SK-N-SH (cell line): ENCODE measurements around the gene PLCG2. TPM values are rescaled to one million over a fixed set of nuclear protein-coding genes. Genes with fewer than 3 reads are reported as not detected.

ENCODE experiments used
- CTCF ChIA-PET: fragments of 300-600, 350-600 bp; formaldehyde crosslinking; extraction: SDS; loops from one replicate; lab custom pipeline; 2021; lab: Yijun Ruan, JAX
- POLR2A ChIA-PET: fragments of 350-600 bp; sonication (Branson Sonifier 250); formaldehyde crosslinking; extraction: SDS; loops from one replicate; lab custom pipeline; 2020; ENCODE audit warnings: antibody characterized with exemption, inconsistent platforms; lab: Yijun Ruan, JAX
- DNase-seq: peaks from one replicate; pipeline ENCODE4 v3.0.0; 2012
- H2AFZ ChIP-seq: fragments of 200-600 bp; sonication (generic); 2 replicates; pipeline ENCODE4 v1.8.1; 2016; ENCODE audit warnings: antibody characterized with exemption, mild to moderate bottlenecking, low read depth
- H3F3A ChIP-seq: fragments of 200-600 bp; sonication (generic); replicated peaks from 2 replicates; pipeline ENCODE3; 2016; ENCODE audit warnings: antibody characterized with exemption, mild to moderate bottlenecking; ENCODE audit not compliant: insufficient read depth
- H3K27ac ChIP-seq, 2 experiments: fragments of 200-500 bp in 1 of 2; fragments of 200-600 bp in 1 of 2; sonication (Bioruptor generic) in 1 of 2; sonication (generic), shearing (Covaris generic) in 1 of 2; 2 replicates each; pipeline versions ENCODE4 v1.5.1 to v1.6.1; 2014 to 2016; ENCODE audit warnings: low read depth in 2 of 2, inconsistent platforms in 1 of 2, low read length in 1 of 2, mild to moderate bottlenecking in 1 of 2, mixed read lengths in 1 of 2
- H3K27me3 ChIP-seq: fragments of 200-600 bp; sonication (generic), shearing (Covaris generic); 2 replicates; pipeline ENCODE4 v1.6.1; 2016; ENCODE audit warnings: mixed run types; ENCODE audit not compliant: insufficient read depth
- H3K36me3 ChIP-seq, 2 experiments: fragments of 200-500 bp in 1 of 2; fragments of 200-600 bp in 1 of 2; sonication (Bioruptor generic) in 1 of 2; sonication (generic) in 1 of 2; replicated peaks in 1 of 2; 2 replicates each; pipeline versions ENCODE3 to v1.5.1; 2014 to 2016; ENCODE audit warnings: low read length in 1 of 2, mild to moderate bottlenecking in 1 of 2; ENCODE audit not compliant: insufficient read depth in 2 of 2, control insufficient read depth in 1 of 2
- H3K4me1 ChIP-seq, 2 experiments: fragments of 200-500 bp in 1 of 2; fragments of 200-600 bp in 1 of 2; sonication (Bioruptor generic) in 1 of 2; sonication (generic), shearing (Covaris generic) in 1 of 2; 2 replicates each; pipeline versions ENCODE4 v1.5.1 to v1.6.1; 2014 to 2016; ENCODE audit warnings: low read depth in 1 of 2, low read length in 1 of 2, mixed run types in 1 of 2; ENCODE audit not compliant: insufficient read depth in 2 of 2, control insufficient read depth in 1 of 2
- H3K4me2 ChIP-seq: fragments of 200-600 bp; sonication (generic), shearing (Covaris generic); 2 replicates; pipeline ENCODE4 v1.6.1; 2017; ENCODE audit warnings: mixed run types
- H3K4me3 ChIP-seq, 2 experiments: fragments of 200-500 bp in 1 of 2; fragments of 200-600 bp in 1 of 2; sonication (Bioruptor generic) in 1 of 2; sonication (generic), shearing (Covaris generic) in 1 of 2; 2 replicates each; pipeline versions ENCODE4 v1.5.1 to v1.8.1; 2014 to 2016; ENCODE audit warnings: low read depth in 2 of 2, inconsistent platforms in 1 of 2, low read length in 1 of 2, mild to moderate bottlenecking in 1 of 2, mixed read lengths in 1 of 2, moderate library complexity in 1 of 2
- H3K79me2 ChIP-seq: fragments of 200-600 bp; sonication (generic); 2 replicates; pipeline ENCODE4 v1.8.1; 2017; ENCODE audit warnings: mild to moderate bottlenecking; ENCODE audit not compliant: insufficient read depth
- H3K9ac ChIP-seq: fragments of 200-600 bp; sonication (generic); 2 replicates; pipeline ENCODE4 v1.6.1; 2017; ENCODE audit warnings: mixed run types
- H3K9me2 ChIP-seq: fragments of 200-600 bp; sonication (generic); 2 replicates; pipeline ENCODE4 v1.6.1; 2017; ENCODE audit warnings: mixed run types
- H3K9me3 ChIP-seq: fragments of 200-600 bp; sonication (generic); 2 replicates; pipeline ENCODE4 v1.6.1; 2017; ENCODE audit warnings: mixed run types, mild to moderate bottlenecking, moderate library complexity
- H4K20me1 ChIP-seq: fragments of 200-600 bp; sonication (generic); 2 replicates; pipeline ENCODE4 v1.6.1; 2017; ENCODE audit warnings: mild to moderate bottlenecking, mixed run types; ENCODE audit not compliant: insufficient read depth
- CTCF ChIP-seq: fragments of 200-600 bp; sonication (generic); IDR thresholded peaks from 2 replicates; pipeline ENCODE4 v1.6.1; 2017; ENCODE audit warnings: antibody characterized with exemption, mild to moderate bottlenecking, moderate library complexity
- EZH2phosphoT487 ChIP-seq: fragments of 200-600 bp; sonication (generic); IDR thresholded peaks from 2 replicates; pipeline ENCODE4 v1.6.1; 2017; ENCODE audit warnings: low read depth, mixed run types, mild to moderate bottlenecking, antibody characterized with exemption, moderate library complexity, borderline replicate concordance
- GABPA ChIP-seq: IDR thresholded peaks from 2 replicates; pipeline ENCODE4 v1.4.0; 2012; ENCODE audit warnings: low read depth, mild to moderate bottlenecking
- IRF3 ChIP-seq: fragments of 150-350 bp; IDR thresholded peaks from 2 replicates; pipeline ENCODE4 v1.6.1; 2016; ENCODE audit warnings: mild to moderate bottlenecking, low read depth, low read length
- JUND ChIP-seq: IDR thresholded peaks from 2 replicates; pipeline ENCODE4 v1.4.0; 2012
- MAX ChIP-seq: IDR thresholded peaks from 2 replicates; pipeline ENCODE4 v1.4.0; 2012; ENCODE audit warnings: low read depth
- MEF2A ChIP-seq: IDR thresholded peaks from 2 replicates; pipeline ENCODE4 v1.4.0; 2012; ENCODE audit warnings: low read depth, borderline replicate concordance
- MXI1 ChIP-seq: IDR thresholded peaks from 2 replicates; pipeline ENCODE4 v1.6.1; 2012; ENCODE audit warnings: mild to moderate bottlenecking, low read depth, low read length, improper control_type of control experiment
- NRF1 ChIP-seq: IDR thresholded peaks from 2 replicates; pipeline ENCODE4 v1.6.1; 2012; ENCODE audit warnings: low read depth, mild to moderate bottlenecking, low read length
- POLR2AphosphoS5 ChIP-seq: IDR thresholded peaks from 2 replicates; pipeline ENCODE4 v1.6.1; 2012; ENCODE audit warnings: low read depth, low read length
- RFX5 ChIP-seq: IDR thresholded peaks from 2 replicates; pipeline ENCODE4 v1.6.1; 2012; ENCODE audit warnings: mild to moderate bottlenecking, improper control_type of control experiment, low read length
- RXRA ChIP-seq: IDR thresholded peaks from 2 replicates; pipeline ENCODE4 v1.4.0; 2012; ENCODE audit warnings: low read depth, mild to moderate bottlenecking, borderline replicate concordance
- SMC3 ChIP-seq: IDR thresholded peaks from 2 replicates; pipeline ENCODE4 v1.6.1; 2012; ENCODE audit warnings: low read depth, low read length, improper control_type of control experiment
- TAF1 ChIP-seq: IDR thresholded peaks from 2 replicates; pipeline ENCODE4 v1.6.1; 2012; ENCODE audit warnings: low read depth, mild to moderate bottlenecking, low read length, moderate library complexity, borderline replicate concordance
- TCF12 ChIP-seq: IDR thresholded peaks from 2 replicates; pipeline ENCODE4 v1.4.0; 2012
- USF1 ChIP-seq: IDR thresholded peaks from 2 replicates; pipeline ENCODE4 v1.4.0; 2012; ENCODE audit warnings: low read depth, borderline replicate concordance
- USF2 ChIP-seq: fragments of 150-350 bp; IDR thresholded peaks from 2 replicates; pipeline ENCODE4 v1.6.1; 2017; ENCODE audit warnings: antibody characterized with exemption, low read length, low read depth, borderline replicate concordance
- YY1 ChIP-seq: IDR thresholded peaks from 2 replicates; pipeline ENCODE4 v1.4.0; 2012; ENCODE audit warnings: low read depth, mild to moderate bottlenecking
- ZBTB33 ChIP-seq: IDR thresholded peaks from 2 replicates; pipeline ENCODE4 v1.4.0; 2012; ENCODE audit warnings: low read depth, borderline replicate concordance
- WGBS: methylation state at CpG from one replicate; pipeline ENCODE4 v1.1.6; 2017; ENCODE audit warnings: low lambda C conversion rate; 5-methylcytosine and 5-hydroxymethylcytosine counted together
- polyA plus RNA-seq, 3 experiments: library from polyadenylated mRNA; depleted of rRNA; stranded (reverse); fragments of >200 nt; gene quantifications; 2 replicates each; pipeline ENCODE4 v1.2.3, GENCODE V29; 2012

The PLCG2 gene
- polyA plus RNA-seq, 1 of the 3 experiments (the other 2 are of a cell fraction), result 0.23 TPM

GRCh38 chr16:81814751-81815428 is 35.8 kb downstream of the PLCG2 start:
- no peak overlapping the region for H2AFZ ChIP-seq
- H3K4me1 ChIP-seq, result no peaks in the 10 kb centered on the region
- H3K4me3 ChIP-seq, result no peak overlapping the region
- H3F3A ChIP-seq, result no peaks in the 10 kb centered on the region
- no peaks in the 10 kb centered on the region for H3K9me3 ChIP-seq
- H3K27ac ChIP-seq, result no peak overlapping the region
- no peak for DNase-seq
- H3K79me2 ChIP-seq, result no peaks in the 10 kb centered on the region
- no peaks in the 10 kb centered on the region for H3K9me2 ChIP-seq
- no peaks in the 10 kb centered on the region for H4K20me1 ChIP-seq
- no peak for TF ChIP-seq USF2
- no peak for TF ChIP-seq MAX
- no peak for TF ChIP-seq EZH2phosphoT487
- TF ChIP-seq RXRA, result no peak
- TF ChIP-seq NRF1, result no peak
- TF ChIP-seq MEF2A, result no peak
- no peak for TF ChIP-seq IRF3
- ChIA-PET CTCF (no interaction called here), POLR2A (no interaction called here)
- WGBS, result 12% methylated on average over 5 of the region's 5 CpGs
- no peaks in the 10 kb centered on the region; the same call in 1 of the 2 replicates for H3K27me3 ChIP-seq
- no peaks in the 10 kb centered on the region for H3K36me3 ChIP-seq
- no peak overlapping the region for H3K4me2 ChIP-seq
- no peak overlapping the region for H3K9ac ChIP-seq

- no peaks in the 10 kb centered on the region for H3K36me3 ChIP-seq
- H3K9ac ChIP-seq, result no peak overlapping the region
- H4K20me1 ChIP-seq, result no peaks in the 10 kb centered on the region
- no peak for TF ChIP-seq CTCF
- no peak for TF ChIP-seq POLR2AphosphoS5
- no peak for TF ChIP-seq TCF12
- no peak for TF ChIP-seq RFX5
- no peak for TF ChIP-seq IRF3
- TF ChIP-seq MEF2A, result no peak
- TF ChIP-seq USF1, result no peak
- TF ChIP-seq JUND, result no peak
- TF ChIP-seq RXRA, result no peak
- TF ChIP-seq YY1, result no peak
- no peak for TF ChIP-seq MXI1
- TF ChIP-seq SMC3, result no peak
- no peak for TF ChIP-seq GABPA
- TF ChIP-seq ZBTB33, result no peak
- TF ChIP-seq TAF1, result no peak
- no peak for TF ChIP-seq NRF1
- H3K9me3 ChIP-seq, result no peaks in the 10 kb centered on the region
- WGBS, result 50% methylated on average over 2 of the region's 5 CpGs
- no peaks in the 10 kb centered on the region for H3F3A ChIP-seq
- no peak overlapping the region for H3K4me3 ChIP-seq
- H3K79me2 ChIP-seq, result no peaks in the 10 kb centered on the region
- DNase-seq, result no peak
- no peaks in the 10 kb centered on the region; the same call in 1 of the 2 replicates for H3K27me3 ChIP-seq
- CTCF ChIA-PET, result no interaction called here
- H3K4me1 ChIP-seq, result no peaks in the 10 kb centered on the region
- POLR2A ChIA-PET, result no interaction called here
- no peaks in the 10 kb centered on the region for H3K9me2 ChIP-seq
- H3K27ac ChIP-seq, result no peak overlapping the region
- no peak overlapping the region for H3K4me2 ChIP-seq
- H2AFZ ChIP-seq, result no peak overlapping the region
These were observed 36.3 kb downstream of the PLCG2 start for GRCh38 chr16:81815429-81815766.
